GM23248 (cell line): ENCODE data around the gene OR13J1. TPM values are rescaled to one million over a fixed set of nuclear protein-coding genes. Genes with fewer than 3 reads are reported as not detected.

Source experiments
- DNase-seq: peaks from one replicate; pipeline ENCODE4 v3.0.0-alpha.2; 2015
- H2AFZ ChIP-seq: fragments of 200-600 bp; sonication (generic); 2 replicates; pipeline ENCODE4 v1.6.1; 2016; ENCODE audit warnings: antibody characterized with exemption
- H3F3A ChIP-seq: fragments of 200-600 bp; sonication (generic); 2 replicates; pipeline ENCODE4 v1.6.1; 2016; ENCODE audit warnings: mild to moderate bottlenecking, antibody characterized with exemption, mixed run types; ENCODE audit not compliant: insufficient read depth
- H3K27ac ChIP-seq: fragments of 200-600 bp; sonication (generic); 2 replicates; pipeline ENCODE4 v1.5.1; 2016; ENCODE audit warnings: mild to moderate bottlenecking
- H3K27me3 ChIP-seq: fragments of 200-600 bp; sonication (generic); replicated peaks from 2 replicates; pipeline ENCODE4 v1.6.1; 2016; ENCODE audit warnings: mild to moderate bottlenecking; ENCODE audit not compliant: insufficient read depth
- H3K36me3 ChIP-seq: fragments of 200-600 bp; sonication (generic); 2 replicates; pipeline ENCODE4 v1.6.1; 2016; ENCODE audit warnings: low read depth, mild to moderate bottlenecking
- H3K4me1 ChIP-seq: fragments of 200-600 bp; sonication (generic); 2 replicates; pipeline ENCODE4 v1.6.1; 2016; ENCODE audit warnings: mild to moderate bottlenecking; ENCODE audit not compliant: insufficient read depth
- H3K4me2 ChIP-seq: fragments of 200-600 bp; sonication (generic); one replicate; pipeline ENCODE4 v1.6.1; 2016; ENCODE audit warnings: mild to moderate bottlenecking; ENCODE audit not compliant: unreplicated experiment
- H3K4me3 ChIP-seq: fragments of 200-600 bp; sonication (generic); 2 replicates; pipeline ENCODE4 v1.5.1; 2016; ENCODE audit warnings: mild to moderate bottlenecking
- H3K79me2 ChIP-seq: fragments of 200-600 bp; sonication (generic); 2 replicates; pipeline ENCODE4 v1.6.1; 2016; ENCODE audit warnings: mild to moderate bottlenecking; ENCODE audit not compliant: insufficient read depth
- H3K9ac ChIP-seq: fragments of 200-600 bp; sonication (generic); 2 replicates; pipeline ENCODE4 v1.6.1; 2016; ENCODE audit warnings: mild to moderate bottlenecking
- H3K9me2 ChIP-seq: fragments of 200-600 bp; sonication (generic); 2 replicates; pipeline ENCODE4 v1.6.1; 2016; ENCODE audit warnings: mixed run types, mild to moderate bottlenecking, moderate library complexity; ENCODE audit not compliant: insufficient read depth
- H3K9me3 ChIP-seq: fragments of 200-600 bp; sonication (generic); one replicate; pipeline ENCODE4 v1.6.1; 2017; ENCODE audit warnings: low read depth
- H4K20me1 ChIP-seq: fragments of 200-600 bp; sonication (generic); 2 replicates; pipeline ENCODE4 v1.6.0; 2016; ENCODE audit not compliant: insufficient read depth
- EZH2 ChIP-seq: fragments of 200-600 bp; sonication (generic); IDR thresholded peaks from 2 replicates; pipeline ENCODE4 v1.6.1; 2018; ENCODE audit warnings: antibody characterized with exemption, mild to moderate bottlenecking; ENCODE audit not compliant: insufficient read depth, poor library complexity, severe bottlenecking
- EZH2phosphoT487 ChIP-seq: fragments of 200-600 bp; sonication (generic); IDR thresholded peaks from 2 replicates; pipeline ENCODE4 v1.6.1; 2018; ENCODE audit warnings: antibody characterized with exemption, moderate library complexity, mild to moderate bottlenecking, low read depth; ENCODE audit not compliant: insufficient read depth
- WGBS, 2 experiments: methylation state at CpG; one replicate each; pipeline ENCODE4 v1.1.6; 2015 to 2017; ENCODE audit warnings: low lambda C conversion rate in 2 of 2, low coverage in 1 of 2; ENCODE audit errors: missing lambda C conversion rate in 2 of 2; 5-methylcytosine and 5-hydroxymethylcytosine counted together
- in situ Hi-C: fragments of 300-500 bp; cut with MboI; formaldehyde crosslinking; loops from 2 replicates; pipeline ENCODE4 v1.15.0; 2020
- polyA plus RNA-seq: library from polyadenylated mRNA; unstranded; fragments of >200 nt; fragmentation: Nextera tagmentation; extraction: Ambion mirVana; gene quantifications from 2 replicates; pipeline ENCODE4 v1.2.1, GENCODE V29; 2016
- total RNA-seq: library from RNA; depleted of rRNA; stranded (reverse); fragments of >200 nt; shearing (Covaris generic); gene quantifications from 2 replicates; pipeline ENCODE4 v1.2.3, GENCODE V29; 2014; rRNA removed

Gene OR13J1
- total RNA-seq (not detected in 2 replicates), polyA plus RNA-seq (not detected in 2 replicates)

- in situ Hi-C loops = no loop called here
- no peaks in the 10 kb centered on the region for H3K36me3 ChIP-seq
- no peaks in the 10 kb centered on the region for H3F3A ChIP-seq
- H3K9me2 ChIP-seq = no peaks in the 10 kb centered on the region
- H4K20me1 ChIP-seq = no peaks in the 10 kb centered on the region
- DNase-seq = no peak
- no peak within 1 kb of the TSS for H3K4me2 ChIP-seq
- no peaks in the 10 kb centered on the region for H3K27me3 ChIP-seq
- no peaks in the 10 kb centered on the region for H3K9me3 ChIP-seq
- H3K4me3 ChIP-seq = no peak within 1 kb of the TSS
- no peak within 1 kb of the TSS for H3K27ac ChIP-seq
- WGBS, 2 experiments = 72 to 74% methylated on average over 8 of the region's 8 CpGs
- H3K79me2 ChIP-seq = no peaks in the 10 kb centered on the region
- no peak within 1 kb of the TSS for H3K9ac ChIP-seq
- no peak within 1 kb of the TSS for H2AFZ ChIP-seq
- TF ChIP-seq EZH2phosphoT487 (no peak), EZH2 (no peak)
- H3K4me1 ChIP-seq = no peaks in the 10 kb centered on the region
Observed at GRCh38 chr9:35870351-35870923, at the start of gene OR13J1. TSS of gene OR13J1 (minus strand) at chr9:35870401. CDS start at chr9:35870401, 0 bp downstream.

- Histone ChIP-seq H3F3A (peaks cover 25% of the 10 kb centered on the region), H3K27ac (peak overlapping the region; percentile 18), H3K4me1 (peaks cover 19% of the 10 kb centered on the region), H4K20me1 (no peaks in the 10 kb centered on the region), H2AFZ (peak overlapping the region; percentile 57), H3K9me2 (no peaks in the 10 kb centered on the region), H3K36me3 (no peaks in the 10 kb centered on the region), H3K9me3 (no peaks in the 10 kb centered on the region), H3K4me3 (no peak overlapping the region), H3K4me2 (no peak overlapping the region), H3K79me2 (no peaks in the 10 kb centered on the region), H3K9ac (no peak overlapping the region), H3K27me3 (no peaks in the 10 kb centered on the region)
- WGBS, 2 experiments = 82 to 83% methylated on average over 3 of the region's 3 CpGs
- TF ChIP-seq EZH2 (no peak), EZH2phosphoT487 (no peak)
- DNase-seq = no peak
- in situ Hi-C loops = no loop called here
Observed at GRCh38 chr9:35919212-35920008, 49.2 kb upstream of the OR13J1 start.

GRCh38 chr9:35918780-35919179 is 48.6 kb upstream of the OR13J1 start:
- H3K9ac ChIP-seq = no peak overlapping the region
- no peaks in the 10 kb centered on the region for H3K9me2 ChIP-seq
- no peak overlapping the region for H3K4me2 ChIP-seq
- H3K27me3 ChIP-seq = no peaks in the 10 kb centered on the region
- no peak for DNase-seq
- in situ Hi-C loops = no loop called here
- no peaks in the 10 kb centered on the region for H3K9me3 ChIP-seq
- no peaks in the 10 kb centered on the region for H4K20me1 ChIP-seq
- H3K79me2 ChIP-seq = no peaks in the 10 kb centered on the region
- TF ChIP-seq EZH2phosphoT487 (no peak), EZH2 (no peak)
- H3K4me1 ChIP-seq = peaks cover 15% of the 10 kb centered on the region
- H3K27ac ChIP-seq = no peak overlapping the region
- H2AFZ ChIP-seq = no peak overlapping the region
- no peak overlapping the region for H3K4me3 ChIP-seq
- 82 to 86% methylated on average over 3 of the region's 3 CpGs for WGBS, 2 experiments
- peaks cover 26% of the 10 kb centered on the region for H3F3A ChIP-seq
- H3K36me3 ChIP-seq = no peaks in the 10 kb centered on the region

- Histone ChIP-seq H3K9ac (no peak overlapping the region), H3K4me2 (no peak overlapping the region), H3K36me3 (no peaks in the 10 kb centered on the region), H3K9me3 (no peaks in the 10 kb centered on the region), H3K27ac (no peak overlapping the region), H3K27me3 (no peaks in the 10 kb centered on the region), H4K20me1 (no peaks in the 10 kb centered on the region), H3K9me2 (no peaks in the 10 kb centered on the region), H3F3A (peaks cover 13% of the 10 kb centered on the region), H3K4me3 (no peak overlapping the region), H3K4me1 (peaks cover 3% of the 10 kb centered on the region; the same call in 1 of the 2 replicates), H3K79me2 (no peaks in the 10 kb centered on the region), H2AFZ (no peak overlapping the region)
- in situ Hi-C loops = no loop called here
- DNase-seq = no peak
- 87 to 95% methylated on average over 4 of the region's 4 CpGs for WGBS, 2 experiments
- no peak for TF ChIP-seq EZH2
- TF ChIP-seq EZH2phosphoT487 = no peak
Observed at GRCh38 chr9:35917261-35917660, 47.1 kb upstream of the OR13J1 start.
